Measurements from ENCODE around the gene SDCBP2. TPM values are rescaled to one million over a fixed set of nuclear protein-coding genes. Genes with fewer than 3 reads are reported as not detected.

The SDCBP2 gene
- total and polyA plus RNA-seq, 2 of the 13 experiments (the other 11 are each of a cell fraction or from before 2014, with no cell fraction given), result 1.2 to 2.4 TPM

GRCh38 chr20:1317545-1318255 lies 11.2 kb downstream of the SDCBP2 start (continued):
- no peak for TF ChIP-seq TFDP1 (CRISPR knock-in tag; IDR thresholded peaks at IDR 0.05; ENCODE audit: borderline replicate concordance)
- TF ChIP-seq PITX1 (CRISPR knock-in tag; IDR thresholded peaks at IDR 0.05), result peak; percentile 80
- no peak for TF ChIP-seq ZNF362 (CRISPR knock-in tag; IDR thresholded peaks at IDR 0.05; ENCODE audit: borderline replicate concordance)
- no peak for TF ChIP-seq BHLHE40 (IDR thresholded peaks at IDR 0.05; ENCODE audit: low read length)
- no peak for TF ChIP-seq SMC3 (IDR thresholded peaks at IDR 0.05; ENCODE audit: low read length)
- no peak for TF ChIP-seq ZC3H4 (CRISPR knock-in tag; IDR thresholded peaks at IDR 0.05; ENCODE audit: borderline replicate concordance)
- TF ChIP-seq GABPA (IDR thresholded peaks at IDR 0.05; ENCODE audit: low read depth, low read length), result no peak
- TF ChIP-seq GABPA (CRISPR knock-in tag; IDR thresholded peaks at IDR 0.05; ENCODE audit: low read depth), result no peak
- TF ChIP-seq JUN (CRISPR knock-in tag; IDR thresholded peaks at IDR 0.05), result no peak
- no peak for TF ChIP-seq CEBPB (IDR thresholded peaks at IDR 0.05; ENCODE audit: borderline replicate concordance, low read depth, low read length)
- no peak for TF ChIP-seq ZNF235 (CRISPR knock-in tag; IDR thresholded peaks at IDR 0.05; ENCODE audit: borderline replicate concordance)
- TF ChIP-seq ZFP1 (CRISPR knock-in tag; IDR thresholded peaks at IDR 0.05), result no peak
- no peak for TF ChIP-seq ZNF460 (CRISPR knock-in tag; IDR thresholded peaks at IDR 0.05; ENCODE audit: borderline replicate concordance)
- no peak for TF ChIP-seq ZNF614 (CRISPR knock-in tag; IDR thresholded peaks at IDR 0.05; ENCODE audit: borderline replicate concordance)
- TF ChIP-seq KDM4B (CRISPR knock-in tag; IDR thresholded peaks at IDR 0.05), result no peak
- TF ChIP-seq HNF4A (CRISPR knock-in tag; IDR thresholded peaks at IDR 0.05), result peak; percentile 34; the same call in 1 of the 2 replicates
- peak; percentile 59; the same call in 1 of the 2 replicates for TF ChIP-seq ZNF891 (CRISPR knock-in tag; IDR thresholded peaks at IDR 0.05)
- TF ChIP-seq DRAP1 (CRISPR knock-in tag; IDR thresholded peaks at IDR 0.05), result no peak
- TF ChIP-seq ZNF251 (CRISPR knock-in tag; IDR thresholded peaks at IDR 0.05), result no peak
- TF ChIP-seq ZNF569 (CRISPR knock-in tag; IDR thresholded peaks at IDR 0.05; ENCODE audit: borderline replicate concordance), result no peak
- TF ChIP-seq ZSCAN5A (CRISPR knock-in tag; IDR thresholded peaks at IDR 0.05; ENCODE audit: borderline replicate concordance), result no peak
- TF ChIP-seq ZFY (CRISPR knock-in tag; IDR thresholded peaks at IDR 0.05), result 0 out of 2 replicates have a peak, but pooled peaks have one; percentile 18
- no peak for TF ChIP-seq ETS1 (CRISPR knock-in tag; IDR thresholded peaks at IDR 0.05)
- TF ChIP-seq ZFP36 (IDR thresholded peaks at IDR 0.05; ENCODE audit: borderline replicate concordance, low read depth, low read length, partially characterized antibody), result no peak
- TF ChIP-seq ZNF564 (CRISPR knock-in tag; IDR thresholded peaks at IDR 0.05), result no peak
- TF ChIP-seq AHR (CRISPR knock-in tag; IDR thresholded peaks at IDR 0.05), result no peak
